Left lung (tissue), 10 donors: ENCODE results near the gene SEPTIN2. TPM values are rescaled to one million over a fixed set of nuclear protein-coding genes. Genes with fewer than 3 reads are reported as not detected.

ENCODE experiments used
- ATAC-seq: fragments of 200-7000 bp; cut with Tn5 transposase; one replicate; pipeline ENCODE4 v1.9.1; 2020; ENCODE audit warnings: moderate library complexity
- DNase-seq, 4 donors: peaks; one replicate each; pipeline ENCODE4 v3.0.0-alpha.2; 2013 to 2020
- H3K27ac ChIP-seq, 2 donors: fragments of 200-600 bp; sonication (generic) in 1 of 2; one replicate each; pipeline versions ENCODE4 v1.5.0 to v1.8.0; 2020 to 2021
- H3K27me3 ChIP-seq, 2 donors: fragments of 200-600 bp; sonication (generic) in 1 of 2; one replicate each; pipeline versions ENCODE4 v1.5.0 to v1.8.0; 2020 to 2021
- H3K36me3 ChIP-seq, 2 donors: fragments of 200-600 bp; sonication (generic) in 1 of 2; one replicate each; pipeline versions ENCODE4 v1.5.0 to v1.8.0; 2020 to 2021
- H3K4me1 ChIP-seq, 2 donors: fragments of 200-600 bp; one replicate each; pipeline ENCODE4 v1.8.0; 2021
- H3K4me3 ChIP-seq, 2 donors: fragments of 200-600 bp; sonication (generic) in 1 of 2; one replicate each; pipeline versions ENCODE4 v1.5.0 to v1.8.0; 2020 to 2021; ENCODE audit warnings: mild to moderate bottlenecking in 1 of 2
- H3K9me3 ChIP-seq, 2 donors: fragments of 200-600 bp; sonication (generic) in 1 of 2; one replicate each; pipeline versions ENCODE4 v1.5.0 to v1.8.0; 2020 to 2021
- intact Hi-C, 2 donors: fragments of 100-400 bp; cut with DNase I; formaldehyde crosslinking; loops; one replicate each; pipeline versions ENCODE4 v1.11.2 to v1.14.2; 2022
- polyA plus RNA-seq, 6 donors: library from polyadenylated mRNA; unstranded; fragments of 120-200 nt; gene quantifications; one replicate each; pipeline ENCODE4 v1.2.1, GENCODE V29; 2013; ENCODE audit not compliant: insufficient read length in 6 of 6
- total RNA-seq, 2 donors: library from RNA; stranded (reverse); fragmentation: NEBNext Ultra II Directional; extraction: Animal tissue kit (Norgen Biotek cat#: 25700); gene quantifications; one replicate each; pipeline ENCODE4 v1.2.1, GENCODE V29; 2021
- TF ChIP-seq, protein P1 (sequence below), 2 donors: fragments of 200-600 bp; sonication (generic) in 1 of 2; IDR thresholded peaks; one replicate each; pipeline versions ENCODE4 v1.5.0 to v1.8.0; 2021; ENCODE audit warnings: antibody characterized with exemption in 2 of 2
- donor health status: DM: no; HTN: yes; CAD: no.
- donor health status: DM: no; HTN: no; CAD: no.

Gene SEPTIN2
- total and polyA plus RNA-seq, 8 donors, result 320 to 593 (median 541) TPM

DNA sequence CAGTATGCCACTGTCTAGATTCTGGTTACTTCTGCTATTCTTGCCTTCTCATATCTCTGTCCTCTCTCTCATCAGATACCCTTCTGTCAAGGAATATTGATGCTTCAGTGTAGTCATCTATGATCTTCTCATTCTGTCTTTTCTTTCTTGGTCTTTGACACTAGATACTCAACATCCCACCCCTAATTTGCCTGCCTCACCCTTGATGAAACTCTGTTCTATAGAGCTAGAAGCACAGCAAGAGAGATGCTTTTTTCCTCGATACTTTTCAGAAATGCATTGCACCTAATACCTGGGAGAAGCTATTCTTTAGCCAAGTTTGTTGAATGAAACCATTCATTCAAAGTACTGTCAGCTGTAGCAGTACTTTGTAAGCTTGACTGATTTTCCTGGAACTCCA is 9.5 kb downstream of the SEPTIN2 start:
- no peak for ATAC-seq
- Histone ChIP-seq H3K4me3 (no peak overlapping the region), H3K36me3 (peaks cover 0 to 50% of the 10 kb centered on the region in 2 donors), H3K27me3 (no peaks in the 10 kb centered on the region), H3K27ac (no peak overlapping the region), H3K4me1 (peaks cover 17 to 50% of the 10 kb centered on the region in 2 donors), H3K9me3 (no peaks in the 10 kb centered on the region)
- TF ChIP-seq, protein P1, sequence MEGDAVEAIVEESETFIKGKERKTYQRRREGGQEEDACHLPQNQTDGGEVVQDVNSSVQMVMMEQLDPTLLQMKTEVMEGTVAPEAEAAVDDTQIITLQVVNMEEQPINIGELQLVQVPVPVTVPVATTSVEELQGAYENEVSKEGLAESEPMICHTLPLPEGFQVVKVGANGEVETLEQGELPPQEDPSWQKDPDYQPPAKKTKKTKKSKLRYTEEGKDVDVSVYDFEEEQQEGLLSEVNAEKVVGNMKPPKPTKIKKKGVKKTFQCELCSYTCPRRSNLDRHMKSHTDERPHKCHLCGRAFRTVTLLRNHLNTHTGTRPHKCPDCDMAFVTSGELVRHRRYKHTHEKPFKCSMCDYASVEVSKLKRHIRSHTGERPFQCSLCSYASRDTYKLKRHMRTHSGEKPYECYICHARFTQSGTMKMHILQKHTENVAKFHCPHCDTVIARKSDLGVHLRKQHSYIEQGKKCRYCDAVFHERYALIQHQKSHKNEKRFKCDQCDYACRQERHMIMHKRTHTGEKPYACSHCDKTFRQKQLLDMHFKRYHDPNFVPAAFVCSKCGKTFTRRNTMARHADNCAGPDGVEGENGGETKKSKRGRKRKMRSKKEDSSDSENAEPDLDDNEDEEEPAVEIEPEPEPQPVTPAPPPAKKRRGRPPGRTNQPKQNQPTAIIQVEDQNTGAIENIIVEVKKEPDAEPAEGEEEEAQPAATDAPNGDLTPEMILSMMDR (IDR thresholded peaks at IDR 0.05), result no peak
- intact Hi-C loops, result no loop called here
- no peak for DNase-seq

DNA sequence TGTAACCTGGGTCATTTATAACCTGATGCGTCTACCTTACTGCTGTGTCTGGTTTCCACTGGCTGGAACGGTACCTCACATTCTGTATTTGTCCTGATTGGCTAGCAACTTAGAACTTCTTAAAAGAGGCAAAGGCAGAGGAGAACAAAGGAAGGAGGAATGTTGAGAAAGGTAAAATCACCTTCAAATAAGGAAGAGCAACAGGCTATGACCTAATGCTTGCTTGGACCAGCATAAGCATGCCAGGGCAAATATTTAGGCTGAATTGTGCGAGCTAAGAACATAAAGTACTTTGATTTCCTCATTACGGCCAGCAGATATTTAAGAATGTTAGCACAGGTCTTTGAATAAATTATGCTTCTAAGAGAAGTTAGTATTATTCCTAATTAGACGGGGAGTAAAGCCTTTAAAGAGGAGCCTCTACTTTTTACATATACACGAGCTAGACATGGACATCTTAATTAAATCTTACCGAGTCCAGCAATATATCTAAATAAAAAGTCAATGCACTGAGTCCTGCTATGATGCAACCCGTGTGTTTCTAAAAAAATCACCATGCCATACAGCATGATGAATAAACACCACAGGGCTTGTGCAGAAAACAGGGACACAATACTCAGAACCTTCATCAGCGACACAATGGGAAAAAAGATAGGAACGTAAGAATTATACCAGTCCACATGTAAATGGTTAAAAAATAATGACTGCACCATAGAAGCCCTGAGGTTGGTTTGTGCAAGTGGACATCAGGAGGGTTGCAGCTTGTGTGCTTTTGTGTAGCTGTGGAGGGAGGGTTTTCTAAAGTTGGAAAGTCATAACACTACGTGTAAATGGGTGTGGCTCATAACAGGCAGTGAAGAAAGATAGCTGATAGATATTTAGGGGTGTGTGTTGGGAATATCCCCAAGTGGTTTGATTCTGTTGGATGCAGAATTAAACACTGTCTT is 14.2 kb downstream of the SEPTIN2 start:
- Histone ChIP-seq H3K4me1 (peaks cover 0 to 5% of the 10 kb centered on the region in 2 donors), H3K27me3 (no peaks in the 10 kb centered on the region), H3K27ac (no peak overlapping the region), H3K36me3 (peaks cover 0 to 79% of the 10 kb centered on the region in 2 donors), H3K9me3 (no peaks in the 10 kb centered on the region), H3K4me3 (no peak overlapping the region)
- TF ChIP-seq, protein P1 (IDR thresholded peaks at IDR 0.05), result no peak
- ATAC-seq (no peak), DNase-seq (no peak)
- intact Hi-C loops, result no loop called here

DNA sequence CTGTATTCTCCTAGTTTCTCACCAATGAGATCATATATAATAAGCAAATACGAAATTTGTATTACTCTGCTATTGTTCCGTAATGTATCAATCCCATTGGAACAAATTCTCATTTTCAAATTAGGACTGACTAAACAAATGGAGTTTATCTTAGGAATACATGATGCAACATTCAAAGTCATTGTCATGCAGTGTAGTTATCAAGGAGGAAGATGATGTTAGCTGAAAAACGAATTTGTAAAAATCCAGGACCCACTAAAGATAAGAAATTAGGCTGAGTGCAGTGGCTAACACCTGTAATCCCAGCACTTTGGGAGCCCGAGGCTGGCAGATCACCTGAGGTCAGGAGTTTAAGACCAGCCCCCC is 14.9 kb downstream of the SEPTIN2 start:
- no peak overlapping the region for H3K27ac ChIP-seq
- H3K36me3 ChIP-seq, result peaks cover 0 to 82% of the 10 kb centered on the region in 2 donors
- no peak for DNase-seq
- H3K4me3 ChIP-seq, result no peak overlapping the region
- ATAC-seq, result no peak
- TF ChIP-seq, protein P1 (IDR thresholded peaks at IDR 0.05), result no peak
- intact Hi-C loops, result no loop called here
- H3K27me3 ChIP-seq, result no peaks in the 10 kb centered on the region
- no peaks in the 10 kb centered on the region for H3K4me1 ChIP-seq
- H3K9me3 ChIP-seq, result no peaks in the 10 kb centered on the region

DNA sequence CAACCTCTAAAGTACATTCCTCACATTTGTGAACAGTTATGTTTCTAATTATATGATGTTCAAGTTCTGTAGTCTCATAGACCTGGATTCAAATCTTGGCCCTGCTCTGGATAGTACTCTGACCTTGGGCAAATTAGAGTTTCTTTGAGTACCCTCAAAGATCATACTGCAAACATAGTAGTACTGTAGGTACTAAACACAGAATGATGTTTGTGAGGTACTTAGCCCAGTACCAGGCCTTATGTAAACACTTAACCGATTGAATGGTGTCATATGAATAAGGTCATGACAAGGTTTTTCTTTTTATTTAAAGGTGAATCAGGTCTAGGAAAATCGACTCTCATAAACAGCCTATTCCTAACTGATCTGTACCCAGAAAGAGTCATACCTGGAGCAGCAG is 19.1 kb downstream of the SEPTIN2 start:
- peaks cover 0 to 77% of the 10 kb centered on the region in 2 donors for H3K36me3 ChIP-seq
- H3K4me1 ChIP-seq, result peaks cover 0 to 8% of the 10 kb centered on the region in 2 donors
- intact Hi-C loops, result no loop called here
- TF ChIP-seq, protein P1 (IDR thresholded peaks at IDR 0.05), result no peak
- no peak overlapping the region for H3K4me3 ChIP-seq
- peak; percentile 87 for ATAC-seq
- H3K9me3 ChIP-seq, result no peaks in the 10 kb centered on the region
- H3K27ac ChIP-seq, result no peak overlapping the region
- no peak for DNase-seq
- no peaks in the 10 kb centered on the region for H3K27me3 ChIP-seq

DNA sequence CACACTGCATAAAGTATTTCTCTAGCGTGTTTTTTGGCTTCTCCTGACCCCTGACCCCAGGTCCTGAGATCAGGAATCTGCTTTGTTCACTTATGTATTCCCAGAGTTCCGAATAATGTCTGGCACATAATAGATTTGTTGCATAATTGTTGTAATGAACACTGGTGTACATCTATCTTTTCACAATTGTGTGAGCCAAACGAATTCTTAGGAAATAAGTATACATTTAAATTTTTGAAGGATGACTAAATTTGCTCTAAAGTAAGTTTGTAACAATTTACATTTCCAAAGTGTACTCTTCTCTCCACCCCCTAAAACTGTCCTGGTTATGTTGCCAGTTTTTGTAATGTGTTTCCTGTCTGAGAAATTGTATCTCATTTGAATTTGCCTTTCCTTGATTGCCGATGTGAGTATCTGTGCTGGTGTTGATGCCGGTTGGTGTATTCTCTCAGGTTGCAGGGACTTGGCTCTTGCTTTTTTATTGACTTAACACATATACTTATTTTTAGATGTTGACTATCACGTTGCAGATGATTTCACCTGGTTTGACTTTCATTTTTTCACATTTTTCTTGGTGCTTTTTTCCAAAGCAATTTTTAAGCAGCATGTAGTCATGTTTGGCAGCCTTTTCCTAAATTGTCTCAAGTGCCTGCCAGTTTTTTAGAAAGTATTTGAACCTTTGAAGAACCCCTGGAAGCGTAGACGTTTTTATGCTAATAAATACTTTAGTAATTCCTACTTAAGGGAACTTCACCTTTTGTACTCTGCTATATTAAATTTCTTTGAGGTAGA is 24.3 kb downstream of the SEPTIN2 start:
- no peaks in the 10 kb centered on the region for H3K9me3 ChIP-seq
- H3K27me3 ChIP-seq, result no peaks in the 10 kb centered on the region
- peaks cover 0 to 92% of the 10 kb centered on the region in 2 donors for H3K36me3 ChIP-seq
- H3K4me3 ChIP-seq, result no peak overlapping the region
- no peak for DNase-seq
- H3K4me1 ChIP-seq, result peaks cover 8 to 23% of the 10 kb centered on the region in 2 donors
- H3K27ac ChIP-seq, result peak overlapping the region in 1 of 2 donors; percentile 59
- ATAC-seq, result peak; percentile 47
- intact Hi-C loops, result no loop called here
- TF ChIP-seq, protein P1 (IDR thresholded peaks at IDR 0.05), result no peak
